HFFc6 (cell line): ENCODE data around the gene ADGRB3. TPM values are rescaled to one million over a fixed set of nuclear protein-coding genes. Genes with fewer than 3 reads are reported as not detected.
"Not testable (repeated sequence)": the region's sequence is repeated elsewhere in the genome, so short reads cannot be mapped to it uniquely, and the experiment has no call there.

Experiments
- DNase-seq: peaks from one replicate; pipeline ENCODE4 v3.0.0-alpha.2; 2018
- H3K27ac Mint-ChIP-seq: 2 replicates; pipeline ENCODE4 v1.8.0; 2020; ENCODE audit warnings: mild to moderate bottlenecking, mixed read lengths
- H3K27me3 Mint-ChIP-seq: 2 replicates; pipeline ENCODE4 v1.8.0; 2021; ENCODE audit warnings: mild to moderate bottlenecking, moderate library complexity, mixed read lengths; ENCODE audit not compliant: insufficient read depth
- H3K36me3 Mint-ChIP-seq: 2 replicates; pipeline ENCODE4 v1.8.0; 2021; ENCODE audit warnings: low read depth, mixed read lengths
- H3K4me1 Mint-ChIP-seq: 2 replicates; pipeline ENCODE4 v1.8.0; 2020; ENCODE audit warnings: low read depth, mixed read lengths
- H3K4me3 Mint-ChIP-seq: 2 replicates; pipeline ENCODE4 v1.8.0; 2020; ENCODE audit warnings: mild to moderate bottlenecking, moderate library complexity, mixed read lengths
- H3K9me3 Mint-ChIP-seq: 2 replicates; pipeline ENCODE4 v1.8.0; 2020; ENCODE audit warnings: mild to moderate bottlenecking, mixed read lengths
- total RNA-seq, 6 experiments: library from RNA; stranded (reverse); fragmentation: NEBNext Ultra II Directional; extraction: Animal tissue kit (Norgen Biotek cat#: 25700); gene quantifications; 2 replicates in 1 of 6; 3 replicates in 5 of 6; pipeline ENCODE4 v1.2.3, GENCODE V29; 2021
- TF ChIP-seq, protein P1 (sequence below): fragments of 200-600 bp; sonication (generic); IDR thresholded peaks from 2 replicates; pipeline ENCODE4 v1.5.0; 2021; ENCODE audit warnings: antibody characterized with exemption, mild to moderate bottlenecking

Gene ADGRB3
- total RNA-seq, 6 experiments from 2014 or later = 0.05 to 0.07 (median 0.05) TPM; not detected in 3

DNA sequence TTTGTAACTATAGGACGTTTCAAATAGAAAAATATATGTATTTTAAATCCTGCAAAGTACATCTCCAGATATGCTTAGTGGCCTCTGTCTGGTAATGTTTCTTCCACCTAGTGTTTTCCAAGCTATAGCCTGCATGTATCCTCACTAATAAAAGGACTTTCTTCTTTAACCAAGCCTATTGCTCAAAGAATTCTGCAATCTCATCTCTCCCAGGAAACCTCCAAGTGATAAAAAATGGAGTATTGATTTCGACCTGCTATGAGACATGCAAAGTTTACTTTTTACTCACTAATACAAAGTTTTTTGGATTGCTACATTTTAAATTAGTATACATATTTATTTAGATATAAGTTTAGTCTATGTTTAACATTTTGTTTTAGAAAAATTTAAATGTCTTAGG lies 23.3 kb downstream of the ADGRB3 start:
- TF ChIP-seq, protein P1, sequence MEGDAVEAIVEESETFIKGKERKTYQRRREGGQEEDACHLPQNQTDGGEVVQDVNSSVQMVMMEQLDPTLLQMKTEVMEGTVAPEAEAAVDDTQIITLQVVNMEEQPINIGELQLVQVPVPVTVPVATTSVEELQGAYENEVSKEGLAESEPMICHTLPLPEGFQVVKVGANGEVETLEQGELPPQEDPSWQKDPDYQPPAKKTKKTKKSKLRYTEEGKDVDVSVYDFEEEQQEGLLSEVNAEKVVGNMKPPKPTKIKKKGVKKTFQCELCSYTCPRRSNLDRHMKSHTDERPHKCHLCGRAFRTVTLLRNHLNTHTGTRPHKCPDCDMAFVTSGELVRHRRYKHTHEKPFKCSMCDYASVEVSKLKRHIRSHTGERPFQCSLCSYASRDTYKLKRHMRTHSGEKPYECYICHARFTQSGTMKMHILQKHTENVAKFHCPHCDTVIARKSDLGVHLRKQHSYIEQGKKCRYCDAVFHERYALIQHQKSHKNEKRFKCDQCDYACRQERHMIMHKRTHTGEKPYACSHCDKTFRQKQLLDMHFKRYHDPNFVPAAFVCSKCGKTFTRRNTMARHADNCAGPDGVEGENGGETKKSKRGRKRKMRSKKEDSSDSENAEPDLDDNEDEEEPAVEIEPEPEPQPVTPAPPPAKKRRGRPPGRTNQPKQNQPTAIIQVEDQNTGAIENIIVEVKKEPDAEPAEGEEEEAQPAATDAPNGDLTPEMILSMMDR = no peak
- Mint-ChIP-seq H3K36me3 (no peaks in the 10 kb centered on the region), H3K9me3 (peaks cover 7% of the 10 kb centered on the region; the same call in 1 of the 2 replicates), H3K27me3 (no peaks in the 10 kb centered on the region), H3K27ac (no peak overlapping the region), H3K4me3 (no peak overlapping the region), H3K4me1 (no peaks in the 10 kb centered on the region)
- DNase-seq = no peak

DNA sequence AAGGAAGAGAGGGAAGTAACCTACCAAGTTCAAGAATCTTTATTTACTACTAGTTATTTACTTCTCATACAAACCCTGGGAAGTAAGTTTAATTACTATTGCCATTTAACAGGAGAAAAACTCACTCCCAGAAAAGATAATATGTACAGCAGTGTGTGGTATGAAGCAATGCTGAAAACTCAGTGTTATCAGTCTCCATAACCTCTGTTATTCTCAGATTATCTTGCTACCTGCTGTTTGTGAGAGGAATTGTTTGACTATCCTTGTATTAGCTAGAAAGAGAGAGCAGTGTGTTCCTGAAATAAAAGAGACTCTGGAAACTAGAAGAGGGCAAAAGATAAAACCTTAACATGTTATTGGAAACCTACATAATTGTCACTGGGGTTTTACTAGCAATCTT lies 38.2 kb downstream of the ADGRB3 start:
- peaks cover 47% of the 10 kb centered on the region for H3K9me3 Mint-ChIP-seq
- no peak overlapping the region for H3K27ac Mint-ChIP-seq
- no peak overlapping the region for H3K4me3 Mint-ChIP-seq
- no peak for DNase-seq
- H3K4me1 Mint-ChIP-seq = no peaks in the 10 kb centered on the region
- TF ChIP-seq, protein P1 = no peak
- no peaks in the 10 kb centered on the region for H3K27me3 Mint-ChIP-seq
- H3K36me3 Mint-ChIP-seq = no peaks in the 10 kb centered on the region; the same call in 1 of the 2 replicates

DNA sequence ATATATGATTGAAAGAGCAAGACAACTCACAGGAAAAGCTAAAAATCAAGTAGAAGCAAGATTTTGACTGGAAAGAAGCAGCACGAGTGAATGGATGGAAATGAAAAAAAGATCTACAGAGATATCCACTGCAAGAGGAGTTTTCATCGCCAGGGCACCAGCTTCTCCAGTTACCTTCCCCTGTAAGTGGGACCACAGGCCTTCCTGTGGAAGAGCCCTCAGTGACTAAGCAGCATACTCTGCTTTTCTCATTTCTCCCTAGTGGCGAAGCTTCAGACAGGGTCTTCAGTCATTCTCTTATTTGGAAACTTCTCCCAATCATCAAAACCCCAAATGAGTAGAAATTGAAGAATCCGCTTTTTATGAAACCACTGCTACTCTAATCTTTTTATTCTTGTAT lies 40.5 kb downstream of the ADGRB3 start:
- H3K27me3 Mint-ChIP-seq = no peaks in the 10 kb centered on the region
- H3K9me3 Mint-ChIP-seq = peaks cover 45% of the 10 kb centered on the region
- H3K4me1 Mint-ChIP-seq = no peaks in the 10 kb centered on the region
- no peak overlapping the region for H3K27ac Mint-ChIP-seq
- DNase-seq = no peak
- H3K36me3 Mint-ChIP-seq = no peaks in the 10 kb centered on the region; the same call in 1 of the 2 replicates
- TF ChIP-seq, protein P1 = no peak
- no peak overlapping the region for H3K4me3 Mint-ChIP-seq

DNA sequence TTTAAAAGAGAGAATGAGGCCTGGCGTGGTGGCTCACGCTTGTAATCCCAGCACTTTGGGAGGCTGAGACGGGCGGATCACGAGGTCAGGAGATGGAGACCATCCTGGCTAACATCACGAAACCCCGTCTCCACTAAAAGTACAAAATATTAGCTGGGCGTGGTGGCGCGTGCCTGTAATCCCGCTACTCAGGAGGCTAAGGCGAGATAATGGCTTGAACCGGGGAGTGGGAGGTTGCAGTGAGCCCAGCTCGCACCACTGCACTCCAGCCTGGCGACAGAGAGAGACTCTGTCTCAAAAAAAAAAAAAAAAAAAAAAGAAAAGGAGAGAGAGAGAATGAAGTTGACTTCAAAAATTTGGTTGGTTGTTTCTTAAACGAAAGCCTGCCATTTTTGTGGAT lies 41.0 kb downstream of the ADGRB3 start:
- not testable (repeated sequence) for H3K27ac Mint-ChIP-seq, H3K36me3 Mint-ChIP-seq, DNase-seq, H3K4me1 Mint-ChIP-seq, H3K27me3 Mint-ChIP-seq, H3K4me3 Mint-ChIP-seq
- peaks cover 45% of the 10 kb centered on the region for H3K9me3 Mint-ChIP-seq

DNA sequence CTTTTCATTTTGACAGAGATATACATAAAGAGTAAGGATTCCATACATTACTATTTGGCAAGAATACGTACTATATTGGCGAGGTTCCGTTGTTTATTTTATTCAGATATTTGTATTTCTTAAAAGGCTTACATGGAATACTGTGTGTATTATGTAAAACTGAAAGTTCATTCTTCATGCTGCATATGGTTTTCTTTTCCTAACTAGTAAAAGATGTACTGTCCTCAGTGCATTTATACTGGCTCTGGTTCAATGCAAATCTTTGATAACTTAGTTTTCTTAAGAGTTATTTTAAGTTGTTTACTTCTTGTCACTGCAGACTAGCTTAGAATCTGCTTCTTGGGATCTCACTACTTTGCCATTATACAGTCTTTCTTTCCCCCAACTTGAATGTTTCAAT lies 42.0 kb downstream of the ADGRB3 start:
- no peaks in the 10 kb centered on the region for H3K4me1 Mint-ChIP-seq
- TF ChIP-seq, protein P1 = no peak
- H3K27ac Mint-ChIP-seq = no peak overlapping the region
- peaks cover 45% of the 10 kb centered on the region for H3K9me3 Mint-ChIP-seq
- no peak for DNase-seq
- no peak overlapping the region for H3K4me3 Mint-ChIP-seq
- no peaks in the 10 kb centered on the region for H3K27me3 Mint-ChIP-seq
- no peaks in the 10 kb centered on the region for H3K36me3 Mint-ChIP-seq

DNA sequence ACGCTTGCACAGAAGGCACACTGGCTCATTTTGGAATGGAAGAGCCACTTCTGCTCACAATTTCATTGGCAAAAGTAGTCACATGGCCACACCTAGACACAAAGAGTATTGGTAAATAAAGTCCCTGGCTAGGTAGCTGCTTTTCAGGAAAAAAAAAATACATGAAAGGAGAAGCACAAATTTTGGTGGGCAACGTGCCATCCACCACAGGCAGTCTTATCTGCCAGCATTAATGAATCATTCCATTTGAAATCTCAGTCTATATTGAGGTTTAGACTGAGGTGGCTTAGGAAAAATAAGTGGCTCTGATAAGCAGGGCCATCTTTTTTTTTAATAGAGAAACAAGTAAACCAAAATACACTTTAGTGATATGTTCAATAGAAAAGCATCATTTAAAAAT lies 44.3 kb downstream of the ADGRB3 start:
- TF ChIP-seq, protein P1 = no peak
- Mint-ChIP-seq H3K9me3 (peaks cover 36% of the 10 kb centered on the region), H3K27ac (no peak overlapping the region), H3K4me1 (no peaks in the 10 kb centered on the region), H3K36me3 (no peaks in the 10 kb centered on the region), H3K27me3 (0 out of 2 replicates have a peak, but pooled peaks cover 1% of the 10 kb centered on the region), H3K4me3 (no peak overlapping the region)
- DNase-seq = no peak
